Heart left ventricle (tissue), 16 donors: ENCODE data around the gene MTF1. TPM values are rescaled to one million over a fixed set of nuclear protein-coding genes. Genes with fewer than 3 reads are reported as not detected.

Experiments
- ATAC-seq, 4 donors: fragments of 200-7000 bp; cut with Tn5 transposase; one replicate each; pipeline ENCODE4 v1.9.1; 2020 to 2022; ENCODE audit warnings: moderate library complexity in 4 of 4, mild to moderate bottlenecking in 3 of 4, moderate number of reproducible peaks in 1 of 4
- DNase-seq, 5 donors: peaks; one replicate each; pipeline ENCODE4 v3.0.0-alpha.2; 2020
- H3K27ac ChIP-seq, 12 donors: fragments of 200-600 bp; sonication (generic) in 4 of 12; one replicate each; pipeline versions ENCODE4 v1.5.0 to v1.8.0; 2016 to 2022; ENCODE audit warnings: mild to moderate bottlenecking in 2 of 12
- H3K27me3 ChIP-seq, 9 donors: fragments of 200-600 bp; sonication (generic) in 2 of 9; one replicate each; pipeline versions ENCODE4 v1.5.1 to v1.8.0; 2016 to 2022; ENCODE audit warnings: mild to moderate bottlenecking in 3 of 9
- H3K36me3 ChIP-seq, 9 donors: fragments of 200-600 bp; sonication (generic) in 2 of 9; one replicate each; pipeline versions ENCODE4 v1.5.0 to v1.8.0; 2018 to 2022; ENCODE audit warnings: mild to moderate bottlenecking in 2 of 9
- H3K4me1 ChIP-seq, 12 donors: fragments of 200-600 bp; sonication (generic) in 4 of 12; one replicate each; pipeline versions ENCODE4 v1.5.0 to v1.8.0; 2016 to 2022; ENCODE audit warnings: mild to moderate bottlenecking in 3 of 12
- H3K4me3 ChIP-seq, 12 donors: fragments of 200-600 bp; sonication (generic) in 4 of 12; one replicate each; pipeline versions ENCODE4 v1.5.0 to v1.8.0; 2017 to 2022; ENCODE audit warnings: mild to moderate bottlenecking in 9 of 12, moderate library complexity in 4 of 12
- H3K9me3 ChIP-seq, 12 donors: fragments of 200-600 bp; sonication (generic) in 4 of 12; one replicate each; pipeline versions ENCODE4 v1.5.0 to v1.8.0; 2016 to 2022; ENCODE audit warnings: mild to moderate bottlenecking in 1 of 12
- POLR2A ChIP-seq, 2 donors: fragments of 450-650 bp; IDR thresholded peaks; one replicate each; pipeline ENCODE4 v1.6.1; 2017; ENCODE audit warnings: antibody characterized with exemption in 2 of 2, mild to moderate bottlenecking in 2 of 2, moderate library complexity in 2 of 2
- WGBS, 4 donors: extraction: QIAGEN DNeasy Blood & Tissue Kit in 2 of 4; methylation state at CpG; one replicate each; pipeline versions ENCODE4 v1.1.5 to v1.1.7; 2013 to 2018; 5-methylcytosine and 5-hydroxymethylcytosine counted together
- intact Hi-C, 10 donors: fragments of 100-400 bp; cut with DNase I; formaldehyde crosslinking; loops; one replicate each; pipeline versions ENCODE4 v1.11.1 to v1.14.2; 2022
- polyA plus RNA-seq, 2 donors: library from polyadenylated mRNA; stranded (reverse); fragments of 200-250 nt; gene quantifications; one replicate each; pipeline ENCODE4 v1.2.3, GENCODE V29; 2013
- total RNA-seq, 9 donors: library from RNA; depleted of rRNA in 2 of 9; stranded (reverse); fragments of >200 nt in 2 of 9; fragmentation: NEBNext Ultra II Directional in 3 of 9; extraction: Animal tissue kit (Norgen Biotek cat#: 25700) in 3 of 9; gene quantifications; one replicate each; pipeline versions ENCODE4 v1.1.0 to v1.2.4, GENCODE V29; 2016 to 2023
- TF ChIP-seq, protein P1 (sequence below), 12 donors: fragments of 200-600 bp; sonication (generic) in 4 of 12; IDR thresholded peaks; one replicate each; pipeline versions ENCODE4 v1.5.0 to v1.8.0; 2018 to 2022; ENCODE audit warnings: antibody characterized with exemption in 12 of 12, mild to moderate bottlenecking in 5 of 12
- donor health status: ischemic (EF 13 %, LVEDD 7.1; RV severe dilation, severe dysfunction).
- donor health status: healthy with polysubstance abuse.
- donor health status: DM: no; HTN: yes; CAD: no.
- donor health status: DM: no; HTN: no; CAD: no.
- donor health status: ischemic (EF 25% LVEDD 6.9; RV normal size, moderate dysfunction).
- donor health status: ischemic (EF 25% LVEDD 5.7; RV mildly dilated, moderate dysfunction).
- donor health status: healthy.
- donor health status: DM: yes; HTN: yes; CAD: no.
- donor health status: ischemic (EF 35%, LVEDD 5.7; RV mildly dilated, moderate dysfunction).
- donor health status: nonischemic (EF 11% LVEDD 7.7; RV severe dilation, severe dysfunction).
- donor health status: DM: yes; HTN: yes; CAD: no.
- donor health status: PGD.
- donor health status: ischemic (EF 29% LVEDD 5.4; RV normal size, mild dysfunction).
- donor health status: nonischemic (EF 23%, LVEDD 6.1; RV moderate dilation, normal function).

The MTF1 gene
- total and polyA plus RNA-seq, 11 donors: 1.7 to 19.5 (median 12.0) TPM

DNA sequence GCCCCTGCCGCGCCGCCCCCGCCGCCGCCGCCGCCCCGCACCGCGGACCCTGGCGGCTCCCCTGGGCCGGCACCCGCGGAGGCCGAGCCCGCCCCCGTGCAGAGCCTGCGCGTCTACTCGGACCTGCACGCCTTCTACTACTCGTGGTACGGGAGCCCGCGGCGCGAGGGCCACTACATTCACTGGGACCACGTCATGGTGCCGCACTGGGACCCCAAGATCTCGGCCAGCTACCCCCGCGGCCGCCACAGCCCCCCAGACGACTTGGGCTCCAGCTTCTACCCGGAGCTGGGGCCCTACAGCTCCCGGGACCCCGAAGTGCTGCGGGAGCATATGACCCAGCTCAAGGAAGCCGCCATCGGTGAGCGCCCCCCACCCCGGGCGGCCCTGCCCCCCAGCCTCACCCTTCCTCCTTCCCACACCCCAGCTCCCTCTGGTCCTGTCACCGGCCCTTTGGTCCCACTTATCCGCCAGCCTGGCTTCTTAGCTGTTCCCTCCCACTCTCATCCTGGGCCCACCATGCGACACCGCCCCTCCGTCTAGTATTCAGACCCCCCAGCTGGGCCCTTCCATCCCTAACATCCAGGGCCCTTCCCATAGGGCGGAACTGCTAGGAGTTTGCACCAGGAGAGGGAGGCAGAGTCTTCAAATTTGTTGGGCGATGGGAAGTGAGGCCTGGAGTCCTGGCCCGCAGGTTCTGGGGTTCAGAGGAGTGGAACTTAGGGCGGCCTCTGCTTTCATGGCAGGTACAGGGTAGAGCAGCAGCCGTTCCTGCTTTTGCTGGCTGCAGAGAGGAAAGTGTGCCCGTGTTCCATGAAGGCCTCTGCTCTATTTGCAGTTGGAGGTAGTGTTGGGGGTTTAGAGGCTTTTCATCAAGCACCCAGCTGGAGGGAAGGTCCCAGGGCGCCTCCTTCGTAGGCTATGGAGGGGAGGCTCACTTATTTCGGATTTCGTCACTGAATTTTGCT lies 64.7 kb downstream of the MTF1 start:
- TF ChIP-seq, protein P1, sequence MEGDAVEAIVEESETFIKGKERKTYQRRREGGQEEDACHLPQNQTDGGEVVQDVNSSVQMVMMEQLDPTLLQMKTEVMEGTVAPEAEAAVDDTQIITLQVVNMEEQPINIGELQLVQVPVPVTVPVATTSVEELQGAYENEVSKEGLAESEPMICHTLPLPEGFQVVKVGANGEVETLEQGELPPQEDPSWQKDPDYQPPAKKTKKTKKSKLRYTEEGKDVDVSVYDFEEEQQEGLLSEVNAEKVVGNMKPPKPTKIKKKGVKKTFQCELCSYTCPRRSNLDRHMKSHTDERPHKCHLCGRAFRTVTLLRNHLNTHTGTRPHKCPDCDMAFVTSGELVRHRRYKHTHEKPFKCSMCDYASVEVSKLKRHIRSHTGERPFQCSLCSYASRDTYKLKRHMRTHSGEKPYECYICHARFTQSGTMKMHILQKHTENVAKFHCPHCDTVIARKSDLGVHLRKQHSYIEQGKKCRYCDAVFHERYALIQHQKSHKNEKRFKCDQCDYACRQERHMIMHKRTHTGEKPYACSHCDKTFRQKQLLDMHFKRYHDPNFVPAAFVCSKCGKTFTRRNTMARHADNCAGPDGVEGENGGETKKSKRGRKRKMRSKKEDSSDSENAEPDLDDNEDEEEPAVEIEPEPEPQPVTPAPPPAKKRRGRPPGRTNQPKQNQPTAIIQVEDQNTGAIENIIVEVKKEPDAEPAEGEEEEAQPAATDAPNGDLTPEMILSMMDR (IDR thresholded peaks at IDR 0.05): no peak
- Histone ChIP-seq H3K4me3 (peak overlapping the region in 10 of 12 donors; percentile 51 to 76 (median 62)), H3K4me1 (peaks cover 0 to 20% (median 13%) of the 10 kb centered on the region in 12 donors), H3K27me3 (peaks cover 0 to 16% (median 0%) of the 10 kb centered on the region in 9 donors), H3K9me3 (no peaks in the 10 kb centered on the region), H3K27ac (no peak overlapping the region), H3K36me3 (peaks cover 0 to 2% (median 0%) of the 10 kb centered on the region in 9 donors)
- DNase-seq (peak in 1 of 5 donors; percentile 23), ATAC-seq (no peak)
- 10 to 26% (median 10%) methylated on average over 19 to 59 of the region's 59 CpGs for WGBS, 4 donors
- intact Hi-C loops: loop anchor here in 1 of 10 donors (10.0 kb wide), 1 partner anchor 100 kb away; the partner anchor contains the start of gene CDCA8

DNA sequence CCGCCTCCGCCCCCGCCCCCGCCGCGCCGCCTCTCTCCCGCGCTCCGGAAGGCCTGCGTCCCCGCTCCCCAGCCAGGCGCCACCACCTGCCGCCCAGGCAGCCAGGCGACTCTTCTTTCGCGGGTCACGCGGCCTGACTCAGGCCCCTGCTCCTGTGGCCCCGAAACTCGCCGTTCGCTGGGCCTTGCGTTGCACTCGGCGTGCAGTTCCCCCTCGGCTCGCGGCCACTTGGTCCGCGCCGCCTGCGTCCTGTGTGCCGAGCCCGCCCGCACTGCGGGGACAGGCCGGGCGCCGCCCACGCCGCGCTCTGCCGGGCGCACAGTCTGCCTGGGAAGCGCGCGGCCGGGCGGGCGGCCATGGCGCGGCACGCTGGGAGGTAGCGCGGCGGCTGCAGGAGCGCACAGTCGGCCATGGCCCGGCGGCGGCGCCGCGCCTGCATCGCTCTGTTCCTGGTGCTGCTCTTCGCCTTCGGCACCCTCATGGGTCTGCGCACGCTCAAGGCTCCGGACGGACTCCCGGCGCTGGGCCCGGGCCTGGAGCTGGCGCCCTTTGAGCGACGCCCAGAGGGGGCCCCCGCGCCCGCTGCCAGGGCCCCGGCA lies 65.5 kb downstream of the MTF1 start, which contains the start of gene MANEAL:
Gene MANEAL, plus strand, starts transcription at position 75 of the 599 bp plus-strand sequence. Its CDS starts 336 bp downstream, at position 411.
- intact Hi-C loops: loop anchor here in 1 of 10 donors (10.0 kb wide), 1 partner anchor 99 kb away; the partner anchor contains the start of gene CDCA8
- DNase-seq (peak; percentile 33 to 67 (median 42)), ATAC-seq (peak; percentile 45 to 90 (median 82))

DNA sequence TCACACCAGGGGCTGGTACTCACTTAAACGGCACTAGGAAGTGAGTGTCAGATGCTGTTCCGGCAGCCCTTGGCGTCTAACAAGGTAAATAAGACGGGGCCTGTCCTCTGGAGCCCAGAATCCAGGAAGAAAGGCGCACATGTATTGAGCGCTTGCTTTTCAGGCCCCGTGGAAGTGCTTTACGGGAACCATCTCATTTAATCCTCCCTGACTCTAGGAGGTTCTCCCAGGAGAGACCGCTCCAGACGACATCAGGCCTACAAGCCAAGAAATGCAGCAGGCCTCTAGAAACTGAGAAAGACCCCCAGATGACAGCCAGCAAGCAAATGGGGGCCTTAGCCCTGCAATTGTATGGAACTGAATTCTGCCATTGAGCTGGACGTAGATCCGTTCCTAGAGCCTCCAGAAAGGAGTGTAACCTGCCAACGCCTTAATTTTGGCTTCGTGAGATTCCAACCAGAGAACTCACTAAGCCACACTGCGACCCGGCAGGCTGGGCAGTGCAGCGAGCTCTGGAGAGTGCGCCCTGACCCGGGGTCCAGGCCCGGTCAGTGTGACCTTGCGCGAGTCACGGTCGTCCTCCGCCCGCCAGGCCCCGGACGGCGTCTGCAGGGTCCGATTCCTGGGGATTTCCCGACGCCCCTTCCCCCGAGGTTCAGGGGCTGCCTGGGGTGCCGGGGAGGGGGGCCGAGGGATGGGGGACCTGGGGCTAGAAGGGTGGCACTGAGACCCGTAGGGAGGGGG lies 66.3 kb downstream of the MTF1 start:
- Histone ChIP-seq H3K4me1 (peaks cover 0 to 20% (median 13%) of the 10 kb centered on the region in 12 donors), H3K36me3 (no peaks in the 10 kb centered on the region), H3K4me3 (peak overlapping the region; percentile 25 to 76 (median 58)), H3K27me3 (peaks cover 0 to 24% (median 5%) of the 10 kb centered on the region in 9 donors), H3K9me3 (no peaks in the 10 kb centered on the region), H3K27ac (no peak overlapping the region)
- ATAC-seq (no peak), DNase-seq (no peak)
- intact Hi-C loops: loop anchor here in 1 of 10 donors (10.0 kb wide), 1 partner anchor 98 kb away; the partner anchor contains the start of gene CDCA8
- WGBS, 4 donors: 29 to 39% (median 32%) methylated on average over 20 to 36 of the region's 36 CpGs
- TF ChIP-seq, protein P1 (IDR thresholded peaks at IDR 0.05): no peak
- no peak for TF ChIP-seq POLR2A (IDR thresholded peaks at IDR 0.05)

More for the DNA sequence above, 65.5 kb downstream of the MTF1 start, which contains the start of gene MANEAL:
- Histone ChIP-seq H3K27ac (no peak within 1 kb of the TSS), H3K27me3 (peaks cover 0 to 18% (median under 1%) of the 10 kb centered on the region in 9 donors), H3K36me3 (no peaks in the 10 kb centered on the region), H3K4me1 (peaks cover 0 to 20% (median 13%) of the 10 kb centered on the region in 12 donors), H3K9me3 (no peaks in the 10 kb centered on the region), H3K4me3 (peak within 1 kb of the TSS; percentile 25 to 76 (median 58))
- 0 to 1% (median 0%) methylated on average over 14 to 82 of the region's 82 CpGs for WGBS, 4 donors
- TF ChIP-seq, protein P1 (IDR thresholded peaks at IDR 0.05): no peak
- no peak for TF ChIP-seq POLR2A (IDR thresholded peaks at IDR 0.05)
